GM23248 (cell line): ENCODE results near the gene PRH2. TPM values are rescaled to one million over a fixed set of nuclear protein-coding genes. Genes with fewer than 3 reads are reported as not detected.

Experiments used
- DNase-seq: peaks from one replicate; pipeline ENCODE4 v3.0.0-alpha.2; 2015
- H2AFZ ChIP-seq: fragments of 200-600 bp; sonication (generic); 2 replicates; pipeline ENCODE4 v1.6.1; 2016; ENCODE audit warnings: antibody characterized with exemption
- H3F3A ChIP-seq: fragments of 200-600 bp; sonication (generic); 2 replicates; pipeline ENCODE4 v1.6.1; 2016; ENCODE audit warnings: mild to moderate bottlenecking, antibody characterized with exemption, mixed run types; ENCODE audit not compliant: insufficient read depth
- H3K27ac ChIP-seq: fragments of 200-600 bp; sonication (generic); 2 replicates; pipeline ENCODE4 v1.5.1; 2016; ENCODE audit warnings: mild to moderate bottlenecking
- H3K27me3 ChIP-seq: fragments of 200-600 bp; sonication (generic); replicated peaks from 2 replicates; pipeline ENCODE4 v1.6.1; 2016; ENCODE audit warnings: mild to moderate bottlenecking; ENCODE audit not compliant: insufficient read depth
- H3K36me3 ChIP-seq: fragments of 200-600 bp; sonication (generic); 2 replicates; pipeline ENCODE4 v1.6.1; 2016; ENCODE audit warnings: low read depth, mild to moderate bottlenecking
- H3K4me1 ChIP-seq: fragments of 200-600 bp; sonication (generic); 2 replicates; pipeline ENCODE4 v1.6.1; 2016; ENCODE audit warnings: mild to moderate bottlenecking; ENCODE audit not compliant: insufficient read depth
- H3K4me2 ChIP-seq: fragments of 200-600 bp; sonication (generic); one replicate; pipeline ENCODE4 v1.6.1; 2016; ENCODE audit warnings: mild to moderate bottlenecking; ENCODE audit not compliant: unreplicated experiment
- H3K4me3 ChIP-seq: fragments of 200-600 bp; sonication (generic); 2 replicates; pipeline ENCODE4 v1.5.1; 2016; ENCODE audit warnings: mild to moderate bottlenecking
- H3K79me2 ChIP-seq: fragments of 200-600 bp; sonication (generic); 2 replicates; pipeline ENCODE4 v1.6.1; 2016; ENCODE audit warnings: mild to moderate bottlenecking; ENCODE audit not compliant: insufficient read depth
- H3K9ac ChIP-seq: fragments of 200-600 bp; sonication (generic); 2 replicates; pipeline ENCODE4 v1.6.1; 2016; ENCODE audit warnings: mild to moderate bottlenecking
- H3K9me2 ChIP-seq: fragments of 200-600 bp; sonication (generic); 2 replicates; pipeline ENCODE4 v1.6.1; 2016; ENCODE audit warnings: mixed run types, mild to moderate bottlenecking, moderate library complexity; ENCODE audit not compliant: insufficient read depth
- H3K9me3 ChIP-seq: fragments of 200-600 bp; sonication (generic); one replicate; pipeline ENCODE4 v1.6.1; 2017; ENCODE audit warnings: low read depth
- H4K20me1 ChIP-seq: fragments of 200-600 bp; sonication (generic); 2 replicates; pipeline ENCODE4 v1.6.0; 2016; ENCODE audit not compliant: insufficient read depth
- EZH2 ChIP-seq: fragments of 200-600 bp; sonication (generic); IDR thresholded peaks from 2 replicates; pipeline ENCODE4 v1.6.1; 2018; ENCODE audit warnings: antibody characterized with exemption, mild to moderate bottlenecking; ENCODE audit not compliant: insufficient read depth, poor library complexity, severe bottlenecking
- EZH2phosphoT487 ChIP-seq: fragments of 200-600 bp; sonication (generic); IDR thresholded peaks from 2 replicates; pipeline ENCODE4 v1.6.1; 2018; ENCODE audit warnings: antibody characterized with exemption, moderate library complexity, mild to moderate bottlenecking, low read depth; ENCODE audit not compliant: insufficient read depth
- WGBS, 2 experiments: methylation state at CpG; one replicate each; pipeline ENCODE4 v1.1.6; 2015 to 2017; ENCODE audit warnings: low lambda C conversion rate in 2 of 2, low coverage in 1 of 2; ENCODE audit errors: missing lambda C conversion rate in 2 of 2; 5-methylcytosine and 5-hydroxymethylcytosine counted together
- in situ Hi-C: fragments of 300-500 bp; cut with MboI; formaldehyde crosslinking; loops from 2 replicates; pipeline ENCODE4 v1.15.0; 2020
- polyA plus RNA-seq: library from polyadenylated mRNA; unstranded; fragments of >200 nt; fragmentation: Nextera tagmentation; extraction: Ambion mirVana; gene quantifications from 2 replicates; pipeline ENCODE4 v1.2.1, GENCODE V29; 2016
- total RNA-seq: library from RNA; depleted of rRNA; stranded (reverse); fragments of >200 nt; shearing (Covaris generic); gene quantifications from 2 replicates; pipeline ENCODE4 v1.2.3, GENCODE V29; 2014

PRH2 gene
- total and polyA plus RNA-seq, 2 experiments from 2014 or later: 0.53 TPM; not detected in 1

GRCh38 chr12:10960211-10960610 is 31.2 kb downstream of the PRH2 start:
- 57 to 60% methylated on average over 4 of the region's 4 CpGs for WGBS, 2 experiments
- H3F3A ChIP-seq: 0 out of 2 replicates have a peak, but pooled peaks cover 3% of the 10 kb centered on the region
- H4K20me1 ChIP-seq: no peaks in the 10 kb centered on the region
- H3K9me3 ChIP-seq: no peaks in the 10 kb centered on the region
- no peak for TF ChIP-seq EZH2phosphoT487
- TF ChIP-seq EZH2: no peak
- in situ Hi-C loops: no loop called here
- no peaks in the 10 kb centered on the region for H3K27me3 ChIP-seq
- H3K9me2 ChIP-seq: no peaks in the 10 kb centered on the region
- no peak overlapping the region for H2AFZ ChIP-seq
- 0 out of 2 replicates have a peak, but pooled peaks cover 9% of the 10 kb centered on the region for H3K4me1 ChIP-seq
- no peak overlapping the region for H3K4me3 ChIP-seq
- H3K36me3 ChIP-seq: no peaks in the 10 kb centered on the region
- H3K27ac ChIP-seq: no peak overlapping the region
- no peaks in the 10 kb centered on the region for H3K79me2 ChIP-seq
- DNase-seq: no peak
- H3K4me2 ChIP-seq: no peak overlapping the region
- H3K9ac ChIP-seq: no peak overlapping the region

GRCh38 chr12:10965476-10965875 is 36.4 kb downstream of the PRH2 start:
- in situ Hi-C loops: no loop called here
- Histone ChIP-seq H3K9me2 (no peaks in the 10 kb centered on the region), H3K27me3 (no peaks in the 10 kb centered on the region), H3K9ac (no peak overlapping the region), H3K4me1 (peaks cover 20% of the 10 kb centered on the region), H3K79me2 (no peaks in the 10 kb centered on the region), H3K4me3 (no peak overlapping the region), H3K4me2 (no peak overlapping the region), H3K9me3 (no peaks in the 10 kb centered on the region), H3K27ac (no peak overlapping the region), H3K36me3 (no peaks in the 10 kb centered on the region), H4K20me1 (no peaks in the 10 kb centered on the region), H2AFZ (no peak overlapping the region), H3F3A (0 out of 2 replicates have a peak, but pooled peaks cover 10% of the 10 kb centered on the region)
- peak; percentile 25 for DNase-seq
- TF ChIP-seq EZH2 (no peak), EZH2phosphoT487 (no peak)
- 90 to 98% methylated on average over 1 of the region's 1 CpG for WGBS, 2 experiments

GRCh38 chr12:10966314-10966713 is 37.3 kb downstream of the PRH2 start:
- Histone ChIP-seq H3K4me3 (no peak overlapping the region), H4K20me1 (no peaks in the 10 kb centered on the region), H3K27me3 (no peaks in the 10 kb centered on the region), H3K79me2 (no peaks in the 10 kb centered on the region), H3K4me1 (peaks cover 20% of the 10 kb centered on the region), H3K36me3 (no peaks in the 10 kb centered on the region), H3K27ac (no peak overlapping the region), H3K4me2 (no peak overlapping the region), H3K9me2 (no peaks in the 10 kb centered on the region), H3K9me3 (no peaks in the 10 kb centered on the region), H3F3A (0 out of 2 replicates have a peak, but pooled peaks cover 10% of the 10 kb centered on the region), H2AFZ (no peak overlapping the region), H3K9ac (no peak overlapping the region)
- TF ChIP-seq EZH2 (no peak), EZH2phosphoT487 (no peak)
- in situ Hi-C loops: no loop called here
- DNase-seq: no peak

GRCh38 chr12:10967409-10967808 is 38.4 kb downstream of the PRH2 start:
- Histone ChIP-seq H3K27me3 (no peaks in the 10 kb centered on the region), H3K9me3 (no peaks in the 10 kb centered on the region), H3K4me2 (peak overlapping the region; percentile 39), H3K4me3 (0 out of 2 replicates have a peak overlapping the region, but pooled peaks have one; percentile 17), H3K4me1 (peaks cover 20% of the 10 kb centered on the region), H3K79me2 (no peaks in the 10 kb centered on the region), H3F3A (0 out of 2 replicates have a peak, but pooled peaks cover 10% of the 10 kb centered on the region), H3K36me3 (no peaks in the 10 kb centered on the region), H3K27ac (peak overlapping the region; percentile 45), H2AFZ (no peak overlapping the region), H3K9me2 (no peaks in the 10 kb centered on the region), H4K20me1 (no peaks in the 10 kb centered on the region), H3K9ac (no peak overlapping the region)
- TF ChIP-seq EZH2 (no peak), EZH2phosphoT487 (no peak)
- DNase-seq: peak; percentile 75
- WGBS, 2 experiments: 5 to 13% methylated on average over 2 of the region's 2 CpGs
- in situ Hi-C loops: no loop called here
